ENCODE results near the gene TMEM63A. TPM values are rescaled to one million over a fixed set of nuclear protein-coding genes. Genes with fewer than 3 reads are reported as not detected.

Gene TMEM63A
- total RNA-seq, 1 experiment from 2014 or later = 91.7 TPM

GRCh38 chr1:225820522-225821120 is 61.6 kb downstream of the TMEM63A start:
- peaks cover 52% of the 10 kb centered on the region for H3K4me1 Mint-ChIP-seq
- ATAC-seq = no peak
- ChIA-PET POLR2A (no interaction called here), CTCF (no interaction called here)
- no peaks in the 10 kb centered on the region; the same call in 1 of the 2 replicates for H3K27me3 Mint-ChIP-seq (ENCODE audit: low read depth)
- no peak overlapping the region for H3K4me3 Mint-ChIP-seq
- TF ChIP-seq E2F4 (CRISPR knock-in tag; IDR thresholded peaks at IDR 0.05; ENCODE audit: borderline replicate concordance, low read depth) (no peak), STAT6 (CRISPR knock-in tag; conservative IDR thresholded peaks at IDR 0.05; ENCODE audit: low read depth) (no peak), MAX (CRISPR knock-in tag; IDR thresholded peaks at IDR 0.05) (no peak), EMX1 (CRISPR knock-in tag; IDR thresholded peaks at IDR 0.05) (no peak), HMGXB4 (CRISPR knock-in tag; IDR thresholded peaks at IDR 0.05) (no peak), JAZF1 (CRISPR knock-in tag; IDR thresholded peaks at IDR 0.05) (no peak), ZNF425 (CRISPR knock-in tag; conservative IDR thresholded peaks at IDR 0.05) (no peak), TEAD4 (CRISPR knock-in tag; IDR thresholded peaks at IDR 0.05) (no peak), PRDM15 (CRISPR knock-in tag; IDR thresholded peaks at IDR 0.05) (no peak), ESRRA (CRISPR knock-in tag; IDR thresholded peaks at IDR 0.05; ENCODE audit: borderline replicate concordance) (no peak), MLX (CRISPR knock-in tag; IDR thresholded peaks at IDR 0.05) (no peak), MXD4 (CRISPR knock-in tag; IDR thresholded peaks at IDR 0.05; ENCODE audit: borderline replicate concordance) (no peak), USF1 (CRISPR knock-in tag; IDR thresholded peaks at IDR 0.05) (no peak), NFATC4 (CRISPR knock-in tag; IDR thresholded peaks at IDR 0.05) (no peak), SMAD4 (CRISPR knock-in tag; IDR thresholded peaks at IDR 0.05) (no peak), ZNF416 (CRISPR knock-in tag; IDR thresholded peaks at IDR 0.05) (no peak), HMGA2 (CRISPR knock-in tag; IDR thresholded peaks at IDR 0.05) (no peak)
- peaks cover 5% of the 10 kb centered on the region; the same call in 1 of the 2 replicates for H3K36me3 Mint-ChIP-seq
- DNase-seq (ENCODE audit: low spot score) = no peak
- peak overlapping the region; percentile 2; the same call in 1 of the 2 replicates for H3K27ac Mint-ChIP-seq
- H3K9me3 Mint-ChIP-seq = no peaks in the 10 kb centered on the region
